IPS DF 6.9 (cell line): ENCODE data around the gene RTN1.

Experiments
- DNase-seq: peaks from one replicate; pipeline ENCODE4 v3.0.0-alpha.2; 2013; ENCODE audit warnings: low read depth, low spot score
- H3K27ac ChIP-seq: one replicate; pipeline ENCODE4 v1.5.1; 2013; ENCODE audit warnings: low read length, control low read depth
- H3K27me3 ChIP-seq: 2 replicates; pipeline ENCODE4 v1.6.1; 2013; ENCODE audit warnings: mild to moderate bottlenecking, low read length; ENCODE audit not compliant: control insufficient read depth, insufficient read depth
- H3K36me3 ChIP-seq: 2 replicates; pipeline ENCODE4 v1.6.1; 2013; ENCODE audit warnings: low read length; ENCODE audit not compliant: control insufficient read depth, insufficient read depth
- H3K4me1 ChIP-seq: 2 replicates; pipeline ENCODE4 v1.6.1; 2013; ENCODE audit warnings: low read length; ENCODE audit not compliant: control insufficient read depth, insufficient read depth
- H3K4me3 ChIP-seq: 2 replicates; pipeline ENCODE4 v1.5.1; 2013; ENCODE audit warnings: mild to moderate bottlenecking, low read length
- H3K9me3 ChIP-seq: 2 replicates; pipeline ENCODE4 v1.6.1; 2013; ENCODE audit warnings: low read length, inconsistent platforms; ENCODE audit not compliant: control insufficient read depth, insufficient read depth
- WGBS: extraction: QIAGEN DNeasy Blood & Tissue Kit; methylation state at CpG from one replicate; pipeline ENCODE4 v1.1.7; 2013; ENCODE audit warnings: mixed read lengths, missing lambda C conversion rate; ENCODE audit not compliant: insufficient read length, insufficient coverage; 5-methylcytosine and 5-hydroxymethylcytosine counted together

The RTN1 gene

GRCh38 chr14:59811073-59811472 is 59.5 kb downstream of the RTN1 start:
- no peaks in the 10 kb centered on the region for H3K9me3 ChIP-seq
- H3K27me3 ChIP-seq = no peaks in the 10 kb centered on the region
- no peaks in the 10 kb centered on the region for H3K36me3 ChIP-seq
- no peak overlapping the region for H3K4me3 ChIP-seq
- H3K27ac ChIP-seq = no peak overlapping the region
- no peak for DNase-seq
- H3K4me1 ChIP-seq = no peaks in the 10 kb centered on the region

GRCh38 chr14:59803052-59803540 is 67.5 kb downstream of the RTN1 start:
- H3K36me3 ChIP-seq = no peaks in the 10 kb centered on the region
- H3K4me3 ChIP-seq = no peak overlapping the region
- no CpG with 5 or more reads among the region's 7 CpGs for WGBS
- no peak for DNase-seq
- no peak overlapping the region for H3K27ac ChIP-seq
- no peaks in the 10 kb centered on the region for H3K27me3 ChIP-seq
- no peaks in the 10 kb centered on the region for H3K4me1 ChIP-seq
- H3K9me3 ChIP-seq = no peaks in the 10 kb centered on the region

GRCh38 chr14:59788176-59788575 is 82.4 kb downstream of the RTN1 start:
- DNase-seq = no peak
- H3K27me3 ChIP-seq = no peaks in the 10 kb centered on the region
- H3K36me3 ChIP-seq = no peaks in the 10 kb centered on the region
- H3K4me1 ChIP-seq = peaks cover 2% of the 10 kb centered on the region; the same call in 1 of the 2 replicates
- no CpG with 5 or more reads among the region's 2 CpGs for WGBS
- no peaks in the 10 kb centered on the region for H3K9me3 ChIP-seq
- no peak overlapping the region for H3K4me3 ChIP-seq
- no peak overlapping the region for H3K27ac ChIP-seq

DNA sequence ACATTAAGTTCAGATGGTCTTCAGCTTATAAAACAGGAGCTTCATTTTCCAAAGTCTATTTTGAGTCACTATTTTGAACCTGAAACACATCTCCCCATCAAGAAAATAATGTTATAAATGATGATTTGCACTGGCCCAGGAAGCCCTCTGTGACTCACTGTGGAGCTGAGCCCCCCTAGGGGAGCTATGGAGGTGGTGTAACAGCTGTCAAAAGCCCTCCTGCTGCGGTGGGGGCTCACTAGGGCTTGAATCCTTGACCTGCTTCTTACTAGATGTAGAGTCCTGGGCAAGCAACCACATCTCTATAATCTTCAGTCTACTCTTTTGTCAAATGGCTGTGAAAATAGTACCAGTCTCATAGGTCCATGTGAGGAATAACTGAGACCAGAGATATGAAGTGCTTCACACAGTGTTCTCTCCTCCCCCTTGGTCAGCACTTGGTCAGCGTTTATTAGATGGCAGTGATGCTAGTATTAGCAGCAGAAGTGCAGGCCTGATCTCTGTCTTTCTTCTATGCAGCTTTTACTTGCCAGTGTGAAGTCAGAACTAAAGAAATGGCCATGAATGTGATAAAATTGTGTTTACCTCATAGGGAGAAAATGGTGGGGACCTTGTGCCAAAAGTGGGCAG is 83.4 kb downstream of the RTN1 start:
- no peak for DNase-seq
- no CpG with 5 or more reads among the region's 2 CpGs for WGBS
- Histone ChIP-seq H3K27me3 (no peaks in the 10 kb centered on the region), H3K9me3 (no peaks in the 10 kb centered on the region), H3K36me3 (no peaks in the 10 kb centered on the region), H3K27ac (no peak overlapping the region), H3K4me1 (peaks cover 2% of the 10 kb centered on the region; the same call in 1 of the 2 replicates), H3K4me3 (no peak overlapping the region)

GRCh38 chr14:59785629-59786028 is 84.9 kb downstream of the RTN1 start:
- Histone ChIP-seq H3K27me3 (no peaks in the 10 kb centered on the region), H3K27ac (no peak overlapping the region), H3K4me1 (no peaks in the 10 kb centered on the region), H3K4me3 (no peak overlapping the region), H3K9me3 (no peaks in the 10 kb centered on the region), H3K36me3 (no peaks in the 10 kb centered on the region)
- no peak for DNase-seq

DNA sequence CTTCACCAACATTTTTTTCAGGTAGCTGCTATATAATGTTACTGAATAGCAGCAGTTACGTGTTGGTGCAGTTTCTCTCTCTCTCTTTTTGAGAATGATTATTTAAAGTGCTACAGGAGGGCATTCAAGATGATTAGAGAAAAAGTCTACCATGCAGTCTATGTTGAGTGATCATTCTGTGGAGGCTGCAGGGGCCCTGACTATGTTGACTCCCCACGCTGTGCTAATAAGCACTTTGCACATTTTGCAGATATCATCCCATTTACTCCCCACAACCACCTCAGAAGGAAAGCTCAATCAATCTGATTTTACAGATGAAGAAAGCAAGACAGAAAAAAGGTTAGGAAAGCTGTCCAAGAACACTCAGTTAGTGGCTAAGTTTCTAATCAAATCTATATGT is 87.8 kb downstream of the RTN1 start:
- Histone ChIP-seq H3K27me3 (no peaks in the 10 kb centered on the region), H3K4me1 (no peaks in the 10 kb centered on the region), H3K9me3 (no peaks in the 10 kb centered on the region), H3K36me3 (no peaks in the 10 kb centered on the region), H3K27ac (no peak overlapping the region), H3K4me3 (no peak overlapping the region)
- WGBS = no CpG with 5 or more reads among the region's 2 CpGs
- DNase-seq = no peak

DNA sequence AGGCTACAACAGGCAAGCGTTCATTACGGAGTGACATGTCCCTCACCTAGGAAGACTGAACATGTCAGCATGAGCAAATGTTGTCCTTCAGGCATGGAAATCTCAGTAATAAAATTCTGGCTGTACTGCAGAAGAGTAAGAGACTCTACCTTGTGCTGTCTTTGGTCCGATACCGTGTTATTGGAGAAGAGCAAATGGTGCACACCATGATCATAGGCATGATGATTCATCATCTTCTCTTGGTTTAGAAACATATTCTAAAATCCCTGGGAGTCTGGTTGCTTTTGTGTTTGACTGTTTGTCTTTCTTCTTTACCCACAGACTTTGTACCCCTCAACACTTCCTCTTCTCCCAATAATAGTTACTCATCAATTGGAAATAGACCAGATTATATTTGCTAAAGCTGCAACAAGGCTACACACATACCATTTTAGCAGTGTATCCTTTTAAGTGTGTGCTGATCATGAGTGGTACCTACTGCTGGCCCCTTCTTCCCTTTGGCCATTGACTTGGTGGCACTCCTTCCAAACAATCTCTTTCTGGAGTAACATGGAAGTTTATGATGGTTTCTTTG is 93.5 kb downstream of the RTN1 start:
- no peak for DNase-seq
- no peak overlapping the region for H3K27ac ChIP-seq
- no CpG with 5 or more reads among the region's 4 CpGs for WGBS
- H3K27me3 ChIP-seq = no peaks in the 10 kb centered on the region
- H3K4me1 ChIP-seq = no peaks in the 10 kb centered on the region
- H3K4me3 ChIP-seq = no peak overlapping the region
- H3K9me3 ChIP-seq = no peaks in the 10 kb centered on the region
- no peaks in the 10 kb centered on the region for H3K36me3 ChIP-seq

GRCh38 chr14:59776468-59776867 is 94.1 kb downstream of the RTN1 start:
- WGBS = no CpG with 5 or more reads among the region's 2 CpGs
- Histone ChIP-seq H3K27ac (no peak overlapping the region), H3K4me3 (no peak overlapping the region), H3K36me3 (no peaks in the 10 kb centered on the region), H3K4me1 (no peaks in the 10 kb centered on the region), H3K9me3 (no peaks in the 10 kb centered on the region), H3K27me3 (no peaks in the 10 kb centered on the region)
- no peak for DNase-seq

- WGBS = no CpG with 5 or more reads among the region's 2 CpGs
- H3K4me3 ChIP-seq = no peak overlapping the region
- H3K4me1 ChIP-seq = no peaks in the 10 kb centered on the region
- no peaks in the 10 kb centered on the region for H3K9me3 ChIP-seq
- DNase-seq = no peak
- no peaks in the 10 kb centered on the region for H3K36me3 ChIP-seq
- no peaks in the 10 kb centered on the region for H3K27me3 ChIP-seq
- H3K27ac ChIP-seq = no peak overlapping the region
These were observed 98.3 kb downstream of the RTN1 start for GRCh38 chr14:59772233-59772632.

DNA sequence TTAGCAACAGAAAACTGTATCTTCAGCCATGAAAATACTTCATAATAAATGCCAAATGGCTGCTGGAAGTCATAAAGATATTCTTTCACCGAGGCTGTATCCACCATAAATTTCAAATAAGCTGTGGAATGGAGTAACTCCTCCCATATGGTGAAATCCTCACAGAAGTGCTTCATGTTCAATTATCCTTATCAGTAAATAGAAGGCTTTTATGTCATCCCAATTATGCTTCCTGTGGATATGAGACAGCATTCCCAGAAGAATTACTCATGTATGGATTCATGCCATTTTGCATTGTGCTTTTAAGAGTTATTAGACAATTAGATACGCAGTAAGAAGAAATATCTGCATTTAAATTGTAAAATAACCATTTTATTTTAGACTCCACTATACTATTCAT is 99.0 kb downstream of the RTN1 start:
- no CpG with 5 or more reads among the region's 2 CpGs for WGBS
- H3K27me3 ChIP-seq = no peaks in the 10 kb centered on the region
- no peak for DNase-seq
- no peaks in the 10 kb centered on the region for H3K4me1 ChIP-seq
- H3K27ac ChIP-seq = no peak overlapping the region
- H3K9me3 ChIP-seq = no peaks in the 10 kb centered on the region
- H3K4me3 ChIP-seq = no peak overlapping the region
- no peaks in the 10 kb centered on the region for H3K36me3 ChIP-seq

DNA sequence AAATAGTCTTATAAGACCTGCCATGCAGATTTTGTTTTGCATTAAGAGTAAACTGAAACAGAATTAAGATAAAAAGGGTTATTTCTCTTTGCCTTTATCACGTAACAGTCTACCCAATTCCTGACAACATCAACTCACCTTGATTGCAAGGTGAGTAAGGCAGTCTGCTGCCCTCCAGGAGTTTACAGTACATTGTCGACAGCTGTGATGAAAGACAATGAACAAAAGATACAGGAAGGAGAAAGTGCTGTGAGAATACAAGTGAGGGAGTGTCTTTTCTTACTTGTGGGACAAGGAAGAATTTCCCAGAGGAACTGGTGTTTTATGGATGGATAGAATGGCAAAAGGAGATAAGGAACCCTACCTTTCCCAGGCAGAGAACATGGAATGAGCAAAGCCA is 101.0 kb downstream of the RTN1 start:
- Histone ChIP-seq H3K4me1 (no peaks in the 10 kb centered on the region), H3K9me3 (no peaks in the 10 kb centered on the region)
- whole genome bisulfite sequencing = no CpG with 5 or more reads among the region's 2 CpGs

More for the DNA sequence above, 101.0 kb downstream of the RTN1 start:
- Histone ChIP-seq H3K27me3 (no peaks in the 10 kb centered on the region), H3K36me3 (no peaks in the 10 kb centered on the region), H3K4me3 (no peak overlapping the region), H3K27ac (no peak overlapping the region)
- DNase-seq = no peak
